ENCODE results near the gene NDUFV1. TPM values are rescaled to one million over a fixed set of nuclear protein-coding genes. Genes with fewer than 3 reads are reported as not detected.

NDUFV1 gene
- total RNA-seq, 1 experiment from 2014 or later: 216 TPM

DNA sequence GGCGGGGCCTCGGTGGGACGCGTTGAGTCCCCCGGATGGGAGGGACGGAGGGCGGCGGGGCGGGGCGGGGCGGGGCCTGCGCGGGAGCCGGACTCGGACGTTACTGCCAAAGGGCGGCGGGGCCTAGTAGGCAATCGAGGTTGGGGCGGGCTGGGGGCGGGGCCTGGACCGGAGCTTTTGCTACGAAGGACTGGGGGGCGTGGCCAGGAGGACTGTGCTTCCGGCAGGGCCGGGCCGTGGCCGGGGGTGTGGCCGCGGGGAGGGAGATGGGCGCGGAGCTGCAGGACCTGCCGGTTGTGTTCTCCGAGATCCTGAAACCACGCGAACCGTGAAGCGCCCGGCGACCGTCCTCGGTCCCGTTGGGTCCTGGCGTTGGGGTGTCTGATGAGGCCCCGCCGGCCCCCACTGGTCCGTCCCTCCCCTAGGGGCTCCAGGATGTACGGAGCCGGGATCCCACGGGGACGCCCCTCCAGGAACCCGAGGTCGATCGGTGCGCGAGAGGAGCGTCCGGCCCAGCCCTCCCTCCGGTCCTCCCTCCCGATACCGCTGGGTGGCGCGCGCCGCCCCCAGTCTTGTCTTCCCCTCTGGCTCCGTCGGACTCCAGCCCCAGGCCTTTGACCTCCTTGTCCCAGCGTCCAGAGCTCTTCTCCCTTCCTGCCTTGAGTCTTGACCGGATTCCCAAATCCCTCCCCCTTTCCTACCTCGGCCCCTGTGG is 23.6 kb downstream of the NDUFV1 start:
- H3K27me3 Mint-ChIP-seq (ENCODE audit: unreplicated experiment): no peaks in the 10 kb centered on the region
- BruUV-seq (replicated peaks): TSS peak; percentile 72
- intact Hi-C loops (cut with micrococcal nuclease; ENCODE audit: unreplicated experiment): no loop called here
- TF ChIP-seq, protein P1, sequence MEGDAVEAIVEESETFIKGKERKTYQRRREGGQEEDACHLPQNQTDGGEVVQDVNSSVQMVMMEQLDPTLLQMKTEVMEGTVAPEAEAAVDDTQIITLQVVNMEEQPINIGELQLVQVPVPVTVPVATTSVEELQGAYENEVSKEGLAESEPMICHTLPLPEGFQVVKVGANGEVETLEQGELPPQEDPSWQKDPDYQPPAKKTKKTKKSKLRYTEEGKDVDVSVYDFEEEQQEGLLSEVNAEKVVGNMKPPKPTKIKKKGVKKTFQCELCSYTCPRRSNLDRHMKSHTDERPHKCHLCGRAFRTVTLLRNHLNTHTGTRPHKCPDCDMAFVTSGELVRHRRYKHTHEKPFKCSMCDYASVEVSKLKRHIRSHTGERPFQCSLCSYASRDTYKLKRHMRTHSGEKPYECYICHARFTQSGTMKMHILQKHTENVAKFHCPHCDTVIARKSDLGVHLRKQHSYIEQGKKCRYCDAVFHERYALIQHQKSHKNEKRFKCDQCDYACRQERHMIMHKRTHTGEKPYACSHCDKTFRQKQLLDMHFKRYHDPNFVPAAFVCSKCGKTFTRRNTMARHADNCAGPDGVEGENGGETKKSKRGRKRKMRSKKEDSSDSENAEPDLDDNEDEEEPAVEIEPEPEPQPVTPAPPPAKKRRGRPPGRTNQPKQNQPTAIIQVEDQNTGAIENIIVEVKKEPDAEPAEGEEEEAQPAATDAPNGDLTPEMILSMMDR (IDR thresholded peaks at IDR 0.05; ENCODE audit: unreplicated experiment): peak; percentile 74
- H3K27ac Mint-ChIP-seq (ENCODE audit: unreplicated experiment): peak overlapping the region; percentile 45
- CTCF ChIA-PET: interaction anchor here (0.6 to 2.8 kb wide), 10 partner anchors 8 to 285 kb away, joined by 3 to 17 read pairs (median 4); partner anchors contain the start of gene GSTP1
- peak; percentile 99 for DNase-seq
- no peaks in the 10 kb centered on the region for H3K9me3 Mint-ChIP-seq (ENCODE audit: low read depth, unreplicated experiment)
- H3K4me3 Mint-ChIP-seq (ENCODE audit: low read depth, unreplicated experiment): peak overlapping the region; percentile 71
- H3K4me1 Mint-ChIP-seq (ENCODE audit: low read depth, unreplicated experiment): no peaks in the 10 kb centered on the region
- peaks cover 11% of the 10 kb centered on the region for H3K36me3 Mint-ChIP-seq (ENCODE audit: insufficient read depth, unreplicated experiment)

DNA sequence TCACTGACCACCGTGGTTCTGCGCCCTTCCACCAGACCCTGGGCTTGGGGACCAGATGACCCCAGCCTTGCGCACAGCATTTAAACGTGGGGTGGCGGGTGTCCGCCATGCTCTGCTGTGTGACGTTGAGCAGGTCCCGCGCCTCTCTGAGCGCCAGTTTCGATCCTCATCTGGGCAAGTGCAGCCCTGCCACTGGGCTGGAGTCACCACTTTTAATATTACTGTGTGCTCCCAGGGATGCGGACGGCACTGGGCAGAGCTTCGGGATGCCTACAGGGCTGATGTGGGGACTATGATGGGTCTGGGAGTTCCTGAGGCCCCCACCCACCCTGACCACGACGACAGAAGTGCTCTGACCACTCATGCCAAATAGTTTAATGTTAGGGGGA is 24.2 kb downstream of the NDUFV1 start:
- BruUV-seq (replicated peaks): no TSS peak
- TF ChIP-seq, protein P1 (IDR thresholded peaks at IDR 0.05; ENCODE audit: unreplicated experiment): no peak
- intact Hi-C loops (cut with micrococcal nuclease; ENCODE audit: unreplicated experiment): no loop called here
- Mint-ChIP-seq H3K4me3 (ENCODE audit: low read depth, unreplicated experiment) (peak overlapping the region; percentile 71), H3K9me3 (ENCODE audit: low read depth, unreplicated experiment) (no peaks in the 10 kb centered on the region), H3K27ac (ENCODE audit: unreplicated experiment) (peak overlapping the region; percentile 45), H3K36me3 (ENCODE audit: insufficient read depth, unreplicated experiment) (peaks cover 11% of the 10 kb centered on the region), H3K27me3 (ENCODE audit: unreplicated experiment) (no peaks in the 10 kb centered on the region), H3K4me1 (ENCODE audit: low read depth, unreplicated experiment) (no peaks in the 10 kb centered on the region)
- DNase-seq: no peak
- CTCF ChIA-PET: interaction anchor here (0.6 to 2.8 kb wide), 3 partner anchors 17 to 83 kb away, joined by 3 to 17 read pairs (median 8); no protein-coding TSS in a partner anchor

DNA sequence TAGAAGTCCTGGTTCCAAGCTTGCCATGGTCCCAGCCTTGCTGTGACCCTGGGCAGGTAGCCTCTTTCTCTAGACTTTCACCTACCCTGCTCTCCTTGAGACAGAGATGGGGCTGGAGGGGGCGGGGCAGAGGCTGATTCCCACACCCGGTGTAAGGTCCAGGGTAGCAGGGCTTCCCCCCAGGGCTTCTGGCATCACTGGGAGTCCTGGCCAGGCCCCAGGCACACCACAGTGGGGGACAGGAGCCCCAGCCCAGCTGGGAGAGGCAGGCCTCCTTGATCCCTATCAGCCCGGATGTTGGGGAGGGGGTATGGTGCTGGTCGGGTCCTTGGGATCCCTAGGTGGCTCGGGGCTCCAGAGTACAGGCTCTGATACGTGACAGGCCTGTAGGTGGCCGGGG is 24.7 kb downstream of the NDUFV1 start:
- Mint-ChIP-seq H3K4me3 (ENCODE audit: low read depth, unreplicated experiment) (no peak overlapping the region), H3K4me1 (ENCODE audit: low read depth, unreplicated experiment) (no peaks in the 10 kb centered on the region), H3K9me3 (ENCODE audit: low read depth, unreplicated experiment) (no peaks in the 10 kb centered on the region), H3K27me3 (ENCODE audit: unreplicated experiment) (no peaks in the 10 kb centered on the region), H3K27ac (ENCODE audit: unreplicated experiment) (no peak overlapping the region), H3K36me3 (ENCODE audit: insufficient read depth, unreplicated experiment) (peaks cover 11% of the 10 kb centered on the region)
- BruUV-seq (replicated peaks): no TSS peak
- intact Hi-C loops (cut with micrococcal nuclease; ENCODE audit: unreplicated experiment): no loop called here
- TF ChIP-seq, protein P1 (IDR thresholded peaks at IDR 0.05; ENCODE audit: unreplicated experiment): no peak
- DNase-seq: no peak
- CTCF ChIA-PET: interaction anchor here (1.0 to 2.8 kb wide), 2 partner anchors 15 to 17 kb away, joined by 3 to 17 read pairs; no protein-coding TSS in a partner anchor

DNA sequence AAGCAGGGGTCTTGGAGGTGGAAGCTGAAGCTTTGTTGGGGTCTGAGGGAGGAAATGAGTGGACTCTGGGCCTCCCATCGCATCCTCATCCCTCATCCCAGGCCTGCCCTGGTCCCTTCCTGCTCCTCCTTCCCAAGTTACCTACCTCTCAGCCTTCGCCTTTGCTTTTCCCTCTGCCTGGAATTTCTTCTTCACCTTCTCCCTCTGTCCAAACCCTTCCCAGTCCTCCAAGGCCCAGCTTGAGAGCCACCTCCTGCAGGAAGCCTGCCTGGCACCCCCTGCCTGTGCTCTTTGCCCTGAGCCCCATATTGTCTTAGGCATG is 25.1 kb downstream of the NDUFV1 start:
- H3K27ac Mint-ChIP-seq (ENCODE audit: unreplicated experiment): no peak overlapping the region
- BruUV-seq (replicated peaks): no TSS peak
- intact Hi-C loops (cut with micrococcal nuclease; ENCODE audit: unreplicated experiment): loop anchor here (2.0 kb wide), 1 partner anchor 27 kb away; no protein-coding TSS in a partner anchor
- no peak for DNase-seq
- H3K4me3 Mint-ChIP-seq (ENCODE audit: low read depth, unreplicated experiment): peak overlapping the region; percentile 1
- peaks cover 11% of the 10 kb centered on the region for H3K36me3 Mint-ChIP-seq (ENCODE audit: insufficient read depth, unreplicated experiment)
- no peaks in the 10 kb centered on the region for H3K9me3 Mint-ChIP-seq (ENCODE audit: low read depth, unreplicated experiment)
- CTCF ChIA-PET: interaction anchor here (1.0 kb wide), 1 partner anchor 15 kb away, joined by 3 read pairs; no protein-coding TSS in a partner anchor
- no peaks in the 10 kb centered on the region for H3K27me3 Mint-ChIP-seq (ENCODE audit: unreplicated experiment)
- no peaks in the 10 kb centered on the region for H3K4me1 Mint-ChIP-seq (ENCODE audit: low read depth, unreplicated experiment)
- TF ChIP-seq, protein P1 (IDR thresholded peaks at IDR 0.05; ENCODE audit: unreplicated experiment): no peak

All from Calu3 (cell line).